ENCODE results near the gene CD200R1L.

DNA sequence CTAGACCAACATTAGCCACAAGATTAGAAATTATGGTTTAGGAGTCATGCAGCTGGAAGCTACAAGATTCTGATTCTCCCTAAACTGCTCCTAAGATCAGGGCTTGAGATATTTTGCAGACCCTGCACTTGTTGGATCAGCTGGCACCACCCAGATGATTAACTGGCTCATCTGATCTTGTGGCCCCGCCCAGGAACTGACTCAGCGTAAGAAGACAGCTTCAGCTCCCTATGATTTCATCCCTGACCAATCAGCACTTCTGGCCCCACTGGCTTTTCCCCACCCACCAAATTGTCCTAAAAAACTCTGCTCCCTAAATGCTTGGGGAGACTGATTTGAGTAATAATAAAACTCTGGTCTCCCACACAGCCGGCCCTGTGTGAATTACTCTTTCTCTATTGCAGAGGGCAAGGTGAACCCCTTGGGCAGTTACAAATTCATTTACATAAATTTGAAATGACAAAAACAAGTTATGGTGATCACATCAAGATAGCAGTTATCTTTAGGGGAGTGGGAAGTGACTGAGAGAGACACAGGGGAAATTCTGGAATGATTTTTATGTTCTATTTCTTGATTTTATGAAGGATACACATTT lies 76.5 kb downstream of the CD200R1L start:
- TF ChIP-seq HNF4G (IDR thresholded peaks at IDR 0.05; ENCODE audit: borderline replicate concordance, low read depth, low read length) (no peak), HNF4G (CRISPR knock-in tag; IDR thresholded peaks at IDR 0.05; ENCODE audit: borderline replicate concordance, low read depth) (no peak), SMC3 (IDR thresholded peaks at IDR 0.05; ENCODE audit: low read length) (no peak), ZSCAN5A (CRISPR knock-in tag; IDR thresholded peaks at IDR 0.05; ENCODE audit: borderline replicate concordance) (no peak), SIN3A (IDR thresholded peaks at IDR 0.05; ENCODE audit: borderline replicate concordance, low read depth, low read length) (no peak), ZNF749 (CRISPR knock-in tag; IDR thresholded peaks at IDR 0.05; ENCODE audit: borderline replicate concordance) (no peak), MEIS2 (CRISPR knock-in tag; IDR thresholded peaks at IDR 0.05) (no peak), ZNF274 (CRISPR knock-in tag; IDR thresholded peaks at IDR 0.05) (no peak), KLF6 (CRISPR knock-in tag; IDR thresholded peaks at IDR 0.05) (no peak), HNRNPL (IDR thresholded peaks at IDR 0.05; ENCODE audit: low read depth, low read length) (no peak), NBN (conservative IDR thresholded peaks at IDR 0.05) (no peak), POLR2AphosphoS5 (IDR thresholded peaks at IDR 0.05; ENCODE audit: low read depth, low read length) (no peak)
- TF ChIP-seq, protein P1, sequence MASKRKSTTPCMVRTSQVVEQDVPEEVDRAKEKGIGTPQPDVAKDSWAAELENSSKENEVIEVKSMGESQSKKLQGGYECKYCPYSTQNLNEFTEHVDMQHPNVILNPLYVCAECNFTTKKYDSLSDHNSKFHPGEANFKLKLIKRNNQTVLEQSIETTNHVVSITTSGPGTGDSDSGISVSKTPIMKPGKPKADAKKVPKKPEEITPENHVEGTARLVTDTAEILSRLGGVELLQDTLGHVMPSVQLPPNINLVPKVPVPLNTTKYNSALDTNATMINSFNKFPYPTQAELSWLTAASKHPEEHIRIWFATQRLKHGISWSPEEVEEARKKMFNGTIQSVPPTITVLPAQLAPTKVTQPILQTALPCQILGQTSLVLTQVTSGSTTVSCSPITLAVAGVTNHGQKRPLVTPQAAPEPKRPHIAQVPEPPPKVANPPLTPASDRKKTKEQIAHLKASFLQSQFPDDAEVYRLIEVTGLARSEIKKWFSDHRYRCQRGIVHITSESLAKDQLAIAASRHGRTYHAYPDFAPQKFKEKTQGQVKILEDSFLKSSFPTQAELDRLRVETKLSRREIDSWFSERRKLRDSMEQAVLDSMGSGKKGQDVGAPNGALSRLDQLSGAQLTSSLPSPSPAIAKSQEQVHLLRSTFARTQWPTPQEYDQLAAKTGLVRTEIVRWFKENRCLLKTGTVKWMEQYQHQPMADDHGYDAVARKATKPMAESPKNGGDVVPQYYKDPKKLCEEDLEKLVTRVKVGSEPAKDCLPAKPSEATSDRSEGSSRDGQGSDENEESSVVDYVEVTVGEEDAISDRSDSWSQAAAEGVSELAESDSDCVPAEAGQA (IDR thresholded peaks at IDR 0.05; ENCODE audit: low read depth) = no peak
- TF ChIP-seq, protein P1 (CRISPR knock-in tag; IDR thresholded peaks at IDR 0.05; ENCODE audit: borderline replicate concordance) = no peak
